PC-3 (cell line): ENCODE measurements around the gene PRKCD. TPM values are rescaled to one million over a fixed set of nuclear protein-coding genes. Genes with fewer than 3 reads are reported as not detected.
A peak's percentile ranks its signal among the peaks of the same experiment; 100 is the strongest.

Experiments
- ATAC-seq: fragments of 200-7000 bp; cut with Tn5 transposase; 2 replicates; pipeline ENCODE4 v1.9.1; 2020; ENCODE audit warnings: mild to moderate bottlenecking, moderate library complexity
- Bru-seq: library from RNA; stranded (reverse); fragments of 400-500 nt; gene quantifications from one replicate; lab custom pipeline; 2021; lab: Mats Ljungman, UMichigan
- BruChase-seq, 2 experiments: library from RNA; stranded (reverse); fragments of 400-500 nt; gene quantifications; one replicate each; lab custom pipeline; 2021; lab: Mats Ljungman, UMichigan
- BruUV-seq: library from RNA; stranded (reverse); fragments of 400-500 nt; replicated peaks from 2 replicates; lab custom pipeline; 2021; lab: Mats Ljungman, UMichigan
- CTCF ChIA-PET: fragments of 300-600 bp; sonication (Branson Sonifier 250); formaldehyde crosslinking; loops from one replicate; lab custom pipeline; 2022; ENCODE audit warnings: antibody characterized with exemption; lab: Charles Lee
- POLR2A ChIA-PET: fragments of 300-600 bp; sonication (Branson Sonifier 250); formaldehyde crosslinking; loops from one replicate; lab custom pipeline; 2022; ENCODE audit warnings: antibody characterized with exemption; ENCODE audit not compliant: unreplicated experiment; lab: Charles Lee
- DNase-seq: peaks from one replicate; pipeline ENCODE4 v3.0.0-alpha.2; 2015
- H2AFZ ChIP-seq: fragments of 300-600 bp; sonication (generic); 2 replicates; pipeline ENCODE4 v1.6.0; 2016; ENCODE audit warnings: antibody characterized with exemption, low read length
- H3F3A ChIP-seq: fragments of 300-600 bp; sonication (generic); one replicate; pipeline ENCODE4 v1.6.0; 2017; ENCODE audit warnings: antibody characterized with exemption, low read length, control low read depth, mild to moderate bottlenecking; ENCODE audit not compliant: unreplicated experiment
- H3K27ac ChIP-seq: fragments of 300-600 bp; sonication (generic); 2 replicates; pipeline ENCODE4 v1.5.1; 2016; ENCODE audit warnings: mild to moderate bottlenecking, low read length
- H3K27me3 ChIP-seq: fragments of 300-600 bp; sonication (generic); 2 replicates; pipeline ENCODE4 v1.6.1; 2016; ENCODE audit warnings: low read length, mixed read lengths
- H3K36me3 ChIP-seq: fragments of 300-600 bp; sonication (generic); 2 replicates; pipeline ENCODE4 v1.6.1; 2016; ENCODE audit warnings: low read depth, mixed run types, low read length, mixed read lengths
- H3K4me1 ChIP-seq: fragments of 300-600 bp; sonication (generic); 2 replicates; pipeline ENCODE4 v1.5.1; 2016; ENCODE audit warnings: low read length; ENCODE audit not compliant: insufficient read depth
- H3K4me2 ChIP-seq: fragments of 300-600 bp; sonication (generic); 2 replicates; pipeline ENCODE4 v1.6.0; 2016; ENCODE audit warnings: low read length
- H3K4me3 ChIP-seq: fragments of 300-600 bp; sonication (generic); 2 replicates; pipeline ENCODE4 v1.5.1; 2016; ENCODE audit warnings: mild to moderate bottlenecking, low read length, mixed read lengths
- H3K79me2 ChIP-seq: fragments of 300-600 bp; sonication (generic); 2 replicates; pipeline ENCODE4 v1.6.1; 2017; ENCODE audit warnings: low read length, mixed read lengths
- H3K9ac ChIP-seq: fragments of 300-600 bp; sonication (generic); 2 replicates; pipeline ENCODE4 v1.6.0; 2016; ENCODE audit warnings: mild to moderate bottlenecking, low read length
- H3K9me2 ChIP-seq: fragments of 300-600 bp; sonication (generic); replicated peaks from 2 replicates; pipeline ENCODE4 v1.6.1; 2016; ENCODE audit warnings: mixed run types, low read length, mixed read lengths
- H3K9me3 ChIP-seq: fragments of 300-600 bp; sonication (generic); 2 replicates; pipeline ENCODE4 v1.6.1; 2016; ENCODE audit warnings: low read length, mixed read lengths
- H4K20me1 ChIP-seq: fragments of 300-600 bp; sonication (generic); 2 replicates; pipeline ENCODE4 v1.6.1; 2016; ENCODE audit warnings: low read length, mixed read lengths
- EZH2 ChIP-seq: fragments of 300-600 bp; sonication (generic); IDR thresholded peaks from one replicate; pipeline ENCODE4 v1.6.1; 2017; ENCODE audit warnings: antibody characterized with exemption, mild to moderate bottlenecking, low read length; ENCODE audit not compliant: unreplicated experiment
- EZH2phosphoT487 ChIP-seq: fragments of 300-600 bp; sonication (generic); IDR thresholded peaks from 2 replicates; pipeline ENCODE4 v1.6.1; 2018; ENCODE audit warnings: mild to moderate bottlenecking, antibody characterized with exemption, low read length, borderline replicate concordance
- intact Hi-C: fragments of 100-400 bp; cut with micrococcal nuclease; formaldehyde crosslinking; loops from 2 replicates; pipeline ENCODE4 v1.9.0; 2023
- long read RNA-seq: library from polyadenylated mRNA; unstranded; transcript quantifications from one replicate; pipeline ENCODE4 v2.0.0, GENCODE V29; 2021; ENCODE audit not compliant: unreplicated experiment
- total RNA-seq: library from RNA; depleted of rRNA; stranded (reverse); fragments of >200 nt; gene quantifications from 2 replicates; pipeline ENCODE4 v1.2.3, GENCODE V29; 2014; rRNA removed
- TF ChIP-seq, protein P1 (sequence below): fragments of 300-600 bp; sonication (generic); conservative IDR thresholded peaks from 2 replicates; pipeline ENCODE4 v1.5.1; 2017; ENCODE audit warnings: antibody characterized with exemption, low read depth, mild to moderate bottlenecking, low read length

PRKCD gene
- total RNA-seq, result 7.8 and 18.7 TPM in 2 replicates
- Bru-seq, nascent RNA, result percentile 64 among the genes with signal in this experiment
- BruChase-seq, experiment 1, labeled RNA remaining after a 6-hour chase, result percentile 77 among the genes with signal in this experiment
- BruChase-seq, experiment 2, labeled RNA remaining after a 2-hour chase, result percentile 76 among the genes with signal in this experiment
- long read RNA-seq, transcript PRKCD-201 (19 exons, 2,680 nt), result minor isoform, 26 of 157 reads
- long read RNA-seq, transcript PRKCD-202 (18 exons, 2,810 nt), result major isoform, 70 of 157 reads
- long read RNA-seq, partial matches to known transcripts, result 17 of 157 reads
- long read RNA-seq, other reads (novel, unspliced or antisense), result 44 of 157 reads

DNA sequence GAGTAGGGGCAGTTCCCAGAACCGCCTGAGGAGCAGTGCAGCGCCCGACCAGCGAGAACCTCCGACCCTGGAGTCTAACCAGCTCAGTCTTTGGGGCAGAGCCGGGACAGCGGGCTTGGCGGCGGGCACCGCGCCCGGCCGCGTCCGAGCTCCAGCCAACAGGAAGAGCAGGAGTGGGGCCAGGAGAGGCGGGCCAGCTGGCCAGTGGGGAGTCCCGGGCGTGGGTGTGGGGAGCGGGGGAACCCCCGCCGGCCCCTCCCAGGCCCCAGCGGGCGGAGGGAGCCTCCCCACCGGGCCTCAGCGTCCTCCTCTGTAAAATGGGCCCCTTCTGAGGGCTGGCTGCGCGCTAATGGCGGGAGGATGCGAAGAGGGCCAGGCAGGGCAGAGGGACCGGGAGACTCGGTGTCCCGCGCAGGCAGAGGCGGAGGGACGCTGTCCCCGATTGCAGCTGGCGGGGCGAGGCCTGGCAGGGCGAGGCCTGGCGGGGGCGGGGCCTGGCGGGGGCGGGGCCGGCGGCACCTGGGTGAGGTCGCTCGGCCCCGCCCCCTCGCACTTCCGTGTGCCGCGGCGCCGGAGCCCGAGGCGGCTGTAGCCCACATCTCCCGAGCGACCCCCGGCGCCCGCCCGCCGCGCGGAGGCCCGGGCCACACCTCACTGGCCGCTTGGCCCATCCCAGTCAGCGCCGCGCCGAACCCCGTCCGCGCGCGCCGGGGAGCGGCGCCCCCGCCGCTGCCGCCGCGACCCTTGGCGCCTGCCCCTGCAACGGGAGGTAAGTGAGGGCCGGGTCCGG is at the start of gene PRKCD:
Gene PRKCD (plus strand): TSS at position 550 of the 790 bp plus-strand sequence. CDS start 17,214 bp downstream, outside the sequence.
- Histone ChIP-seq H3K9ac (peak within 1 kb of the TSS; percentile 87), H3F3A (peaks cover 4% of the 10 kb centered on the region), H2AFZ (peak within 1 kb of the TSS; percentile 84), H3K4me3 (peak within 1 kb of the TSS; percentile 96), H3K9me2 (no peaks in the 10 kb centered on the region), H4K20me1 (peaks cover 16% of the 10 kb centered on the region; the same call in 1 of the 2 replicates), H3K4me1 (peaks cover 42% of the 10 kb centered on the region), H3K27ac (peak within 1 kb of the TSS; percentile 74), H3K27me3 (no peaks in the 10 kb centered on the region), H3K9me3 (no peaks in the 10 kb centered on the region), H3K4me2 (peak within 1 kb of the TSS; percentile 93), H3K36me3 (no peaks in the 10 kb centered on the region; the same call in 1 of the 2 replicates), H3K79me2 (peaks cover 45% of the 10 kb centered on the region)
- intact Hi-C loops, result loop anchor here (1.0 to 2.0 kb wide), 3 partner anchors 16 to 31 kb away; partner anchors contain the start of gene RFT1
- CTCF ChIA-PET, result interaction anchor here (0.6 to 1.4 kb wide), 8 partner anchors 15 to 268 kb away, joined by 3 to 16 read pairs (median 4); no protein-coding TSS in a partner anchor
- ATAC-seq (peak; percentile 77), DNase-seq (peak; percentile 85)
- POLR2A ChIA-PET, result interaction anchor here (0.5 to 1.1 kb wide), 7 partner anchors 10 to 87 kb away, joined by 3 to 5 read pairs (median 4); no protein-coding TSS in a partner anchor
- TF ChIP-seq, protein P1, sequence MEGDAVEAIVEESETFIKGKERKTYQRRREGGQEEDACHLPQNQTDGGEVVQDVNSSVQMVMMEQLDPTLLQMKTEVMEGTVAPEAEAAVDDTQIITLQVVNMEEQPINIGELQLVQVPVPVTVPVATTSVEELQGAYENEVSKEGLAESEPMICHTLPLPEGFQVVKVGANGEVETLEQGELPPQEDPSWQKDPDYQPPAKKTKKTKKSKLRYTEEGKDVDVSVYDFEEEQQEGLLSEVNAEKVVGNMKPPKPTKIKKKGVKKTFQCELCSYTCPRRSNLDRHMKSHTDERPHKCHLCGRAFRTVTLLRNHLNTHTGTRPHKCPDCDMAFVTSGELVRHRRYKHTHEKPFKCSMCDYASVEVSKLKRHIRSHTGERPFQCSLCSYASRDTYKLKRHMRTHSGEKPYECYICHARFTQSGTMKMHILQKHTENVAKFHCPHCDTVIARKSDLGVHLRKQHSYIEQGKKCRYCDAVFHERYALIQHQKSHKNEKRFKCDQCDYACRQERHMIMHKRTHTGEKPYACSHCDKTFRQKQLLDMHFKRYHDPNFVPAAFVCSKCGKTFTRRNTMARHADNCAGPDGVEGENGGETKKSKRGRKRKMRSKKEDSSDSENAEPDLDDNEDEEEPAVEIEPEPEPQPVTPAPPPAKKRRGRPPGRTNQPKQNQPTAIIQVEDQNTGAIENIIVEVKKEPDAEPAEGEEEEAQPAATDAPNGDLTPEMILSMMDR, result peak; percentile 44
- TF ChIP-seq EZH2phosphoT487, result no peak
- no peak for TF ChIP-seq EZH2
- BruUV-seq, result no TSS peak

DNA sequence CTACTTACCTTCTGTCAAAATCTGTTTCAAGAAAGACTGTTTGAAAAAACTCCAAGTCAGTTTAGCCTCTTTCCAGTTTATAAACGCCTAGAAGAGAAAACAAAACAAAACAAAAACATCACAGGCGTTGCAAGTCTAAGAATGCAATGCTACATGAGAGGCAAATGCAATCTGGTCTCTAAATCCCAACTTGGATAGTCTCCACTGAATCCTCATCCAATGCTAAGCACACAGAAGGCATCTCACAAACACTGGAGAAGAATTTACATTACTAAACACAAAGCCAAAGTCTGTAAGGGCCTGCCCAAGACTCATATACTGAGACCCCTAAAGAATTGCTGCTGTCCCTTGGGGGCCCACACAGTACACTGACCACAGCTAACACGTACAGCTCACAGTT is 49.2 kb upstream of the PRKCD start:
- no peak for DNase-seq
- POLR2A ChIA-PET, result no interaction called here

More for the DNA sequence above, 49.2 kb upstream of the PRKCD start:
- H3K9ac ChIP-seq, result no peak overlapping the region
- H3F3A ChIP-seq, result peaks cover 5% of the 10 kb centered on the region
- no peak overlapping the region for H3K4me3 ChIP-seq
- H3K27me3 ChIP-seq, result no peaks in the 10 kb centered on the region
- BruUV-seq, result no TSS peak
- CTCF ChIA-PET, result no interaction called here
- H3K27ac ChIP-seq, result no peak overlapping the region
- peaks cover 17% of the 10 kb centered on the region; the same call in 1 of the 2 replicates for H3K36me3 ChIP-seq
- TF ChIP-seq, protein P1, result no peak
- TF ChIP-seq EZH2 (no peak), EZH2phosphoT487 (no peak)
- no peak for ATAC-seq
- no peak overlapping the region for H2AFZ ChIP-seq
- H3K4me2 ChIP-seq, result no peak overlapping the region
- H3K9me2 ChIP-seq, result no peaks in the 10 kb centered on the region
- intact Hi-C loops, result no loop called here
- no peaks in the 10 kb centered on the region for H3K9me3 ChIP-seq
- H3K79me2 ChIP-seq, result no peaks in the 10 kb centered on the region
- H4K20me1 ChIP-seq, result no peaks in the 10 kb centered on the region
- peaks cover 51% of the 10 kb centered on the region for H3K4me1 ChIP-seq
